Amniotic stem cell (primary cell): ENCODE results near the gene FGA.

Source experiments
- DNase-seq: peaks from one replicate; lab custom pipeline; 2025; lab: John Stamatoyannopoulos, UW

Gene FGA

GRCh38 chr4:154578919-154579318 is 11.6 kb downstream of the FGA start:
- DNase-seq, result no peak

GRCh38 chr4:154577324-154577723 is 13.2 kb downstream of the FGA start:
- no peak for DNase-seq

GRCh38 chr4:154574311-154574710 is 16.2 kb downstream of the FGA start:
- no peak for DNase-seq

- DNase-seq, result no peak
Observed at GRCh38 chr4:154573190-154573870, 17.2 kb downstream of the FGA start.

DNA sequence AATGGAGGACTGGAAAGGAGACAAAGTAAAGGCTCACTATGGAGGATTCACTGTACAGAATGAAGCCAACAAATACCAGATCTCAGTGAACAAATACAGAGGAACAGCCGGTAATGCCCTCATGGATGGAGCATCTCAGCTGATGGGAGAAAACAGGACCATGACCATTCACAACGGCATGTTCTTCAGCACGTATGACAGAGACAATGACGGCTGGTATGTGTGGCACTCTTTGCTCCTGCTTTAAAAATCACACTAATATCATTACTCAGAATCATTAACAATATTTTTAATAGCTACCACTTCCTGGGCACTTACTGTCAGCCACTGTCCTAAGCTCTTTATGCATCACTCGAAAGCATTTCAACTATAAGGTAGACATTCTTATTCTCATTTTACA is 21.0 kb downstream of the FGA start:
- DNase-seq, result no peak

- DNase-seq, result no peak
Observed at GRCh38 chr4:154569028-154569427, 21.5 kb downstream of the FGA start.

DNA sequence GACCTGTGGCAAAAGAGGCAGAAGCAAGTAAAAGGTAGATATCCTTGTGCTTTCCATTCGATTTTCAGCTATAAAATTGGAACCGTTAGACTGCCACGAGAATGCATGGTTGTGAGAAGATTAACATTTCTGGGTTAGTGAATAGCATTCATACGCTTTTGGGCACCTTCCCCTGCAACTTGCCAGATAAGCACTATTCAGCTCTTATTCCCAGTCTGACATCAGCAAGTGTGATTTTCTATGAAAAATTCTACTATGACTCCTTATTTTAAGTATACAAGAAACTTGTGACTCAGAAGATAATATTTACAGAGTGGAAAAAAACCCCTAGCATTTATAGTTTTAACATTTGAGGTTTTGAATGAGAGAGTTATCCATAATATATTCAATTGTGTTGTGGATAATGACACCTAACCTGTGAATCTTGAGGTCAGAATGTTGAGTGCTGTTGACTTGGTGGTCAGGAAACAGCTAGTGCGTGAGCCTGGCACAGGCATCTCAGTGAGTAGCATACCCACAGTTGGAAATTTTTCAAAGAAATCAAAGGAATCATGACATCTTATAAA is 23.8 kb downstream of the FGA start:
- DNase-seq, result peak; percentile 10

GRCh38 chr4:154565704-154566103 is 24.8 kb downstream of the FGA start:
- DNase-seq, result no peak

DNA sequence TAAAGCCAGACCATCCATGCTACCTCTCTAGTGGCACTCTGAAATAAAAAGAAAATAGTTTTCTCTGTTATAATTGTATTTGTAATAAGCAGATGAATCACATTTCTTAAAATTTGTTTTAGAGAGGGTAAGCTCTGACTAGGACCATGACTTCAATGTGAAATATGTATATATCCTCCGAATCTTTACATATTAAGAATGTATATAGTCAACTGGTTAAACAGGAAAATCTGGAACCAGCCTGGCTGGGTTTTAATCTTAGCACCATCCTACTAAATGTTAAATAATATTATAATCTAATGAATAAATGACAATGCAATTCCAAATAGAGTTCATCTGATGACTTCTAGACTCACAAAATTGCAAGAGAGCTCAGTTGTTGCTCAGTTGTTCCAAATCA is 26.2 kb downstream of the FGA start:
- DNase-seq, result no peak

GRCh38 chr4:154562697-154563254 is 27.8 kb downstream of the FGA start, which contains the start of gene FGB:
FGB (plus strand) TSS chr4:154563011; CDS start chr4:154563019, 8 bp downstream.
- DNase-seq, result no peak

DNA sequence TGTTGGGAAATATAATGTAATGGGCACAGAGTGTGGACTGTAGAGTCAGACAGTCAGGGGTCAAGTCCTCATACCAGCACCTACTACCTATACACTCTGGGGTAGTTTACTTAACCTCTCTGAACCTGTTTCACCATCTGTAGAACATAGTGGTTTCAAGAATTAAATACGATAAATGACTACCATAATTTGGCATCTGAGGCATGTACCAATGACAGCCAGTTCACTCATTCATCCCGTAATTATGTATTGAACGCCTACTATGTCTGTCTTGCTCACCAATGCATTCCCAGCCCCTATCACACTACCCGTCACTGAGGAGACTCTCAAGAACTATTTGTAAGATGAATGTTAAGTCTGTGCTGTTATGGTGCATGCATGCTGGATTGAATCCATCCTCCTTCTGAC is 29.7 kb downstream of the FGA start:
- DNase-seq, result peak; percentile 9

GRCh38 chr4:154560419-154560801 is 30.1 kb downstream of the FGA start:
- DNase-seq, result no peak

- peak; percentile 8 for DNase-seq
Observed at GRCh38 chr4:154559494-154560418, 30.8 kb downstream of the FGA start.

GRCh38 chr4:154559141-154559493 is 31.4 kb downstream of the FGA start:
- DNase-seq, result no peak

DNA sequence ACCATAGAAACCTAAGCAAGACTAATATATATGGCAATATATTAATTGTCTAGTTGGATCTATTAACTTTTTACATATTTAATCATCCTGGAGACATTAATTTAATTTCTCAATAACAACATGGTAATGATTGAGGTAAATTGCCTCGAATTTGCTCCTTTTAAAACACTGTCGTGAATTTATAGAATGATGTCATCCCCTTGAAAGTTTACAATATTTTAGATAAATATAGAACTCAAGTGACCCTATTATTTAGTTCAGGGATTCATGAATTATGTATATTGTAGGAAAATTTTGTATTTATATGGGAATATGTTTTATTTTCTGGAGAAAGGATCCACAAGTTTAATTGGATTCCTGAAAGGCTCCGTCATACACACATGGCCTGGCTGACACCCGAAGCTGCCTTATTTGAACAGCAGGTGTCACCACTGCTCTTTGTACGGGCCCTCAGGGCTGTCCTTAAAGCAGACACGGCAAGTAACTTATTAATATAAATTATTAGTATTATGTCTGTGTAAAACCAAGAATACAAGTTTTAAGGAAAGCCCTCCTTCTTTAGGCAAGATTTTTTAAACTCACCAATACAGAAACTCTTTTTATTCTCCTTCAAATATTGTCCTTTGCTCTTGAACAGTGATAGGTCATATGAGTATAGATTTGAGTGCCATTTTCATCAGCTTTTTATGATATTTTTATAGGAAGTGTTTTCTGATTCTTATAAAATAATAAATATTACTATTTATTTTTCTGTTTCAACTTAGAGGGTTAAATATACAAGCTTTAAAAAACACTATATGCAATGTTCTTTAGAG is 38.5 kb downstream of the FGA start:
- peak; percentile 15 for DNase-seq

DNA sequence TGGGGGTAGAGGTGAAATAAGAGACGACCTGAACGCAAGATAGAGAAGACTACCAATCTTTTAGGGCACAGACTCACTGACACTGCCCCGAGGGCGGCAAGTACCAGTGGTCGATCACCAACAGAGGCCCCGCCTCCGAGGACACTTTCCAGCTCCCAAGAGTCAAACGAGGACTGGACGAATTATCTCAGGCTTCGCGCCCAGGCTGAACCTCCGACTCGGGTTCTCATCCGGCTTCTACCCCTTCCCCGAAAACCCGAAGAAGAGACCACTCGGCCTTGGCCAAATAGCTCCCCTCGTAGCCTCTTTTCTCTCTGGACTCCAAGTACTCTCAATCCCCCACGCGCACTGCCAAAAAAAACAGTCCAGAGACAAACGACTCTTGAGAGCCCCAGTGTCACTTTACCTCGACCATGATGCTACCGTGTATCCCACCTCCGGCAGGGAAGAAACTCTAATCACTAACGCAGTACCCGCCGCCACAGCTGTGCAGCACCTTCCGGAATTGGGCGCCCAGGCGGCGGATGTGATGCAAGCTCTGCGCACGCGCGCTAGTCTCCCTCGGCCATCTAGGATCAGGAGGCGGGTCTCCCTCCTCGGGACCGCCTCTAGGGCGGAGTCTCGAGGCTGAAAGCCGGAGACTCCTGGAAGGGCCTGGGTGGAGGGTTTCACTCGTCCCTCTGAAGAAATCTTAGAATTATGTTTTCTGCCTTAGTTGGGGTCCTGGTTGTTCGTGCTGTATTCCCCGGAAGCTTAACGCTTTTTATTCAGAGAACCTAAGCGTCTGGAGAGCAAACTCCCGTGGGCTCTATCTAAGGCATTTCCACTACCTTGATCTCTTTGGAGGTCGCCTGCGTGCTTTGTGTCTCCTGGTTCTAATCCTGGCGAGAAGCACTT is 40.4 kb downstream of the FGA start, which contains the start of gene PLRG1:
PLRG1 (minus strand) TSS at position 507 of the 897 bp plus-strand sequence; CDS start at position 415, 92 bp downstream.
- peak; percentile 95 for DNase-seq

DNA sequence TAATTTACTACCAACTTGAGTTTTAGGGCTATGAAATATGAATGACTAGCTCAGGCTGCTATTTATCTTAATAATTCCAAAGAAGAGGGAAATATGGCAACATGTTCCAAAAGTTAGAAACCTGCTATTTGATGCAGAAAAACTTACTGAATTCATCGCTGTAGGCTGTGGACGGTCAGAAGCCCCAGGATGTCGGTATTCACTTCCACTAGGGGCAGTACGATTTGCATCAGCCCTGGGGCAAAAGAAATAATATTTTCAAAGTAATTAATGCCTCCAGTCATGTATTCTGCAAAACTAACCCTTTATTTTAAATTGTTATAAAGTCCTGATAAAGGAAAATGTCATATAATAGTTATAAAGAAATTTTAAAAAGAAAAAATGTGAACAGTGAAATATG is 44.9 kb downstream of the FGA start:
- no peak for DNase-seq

DNA sequence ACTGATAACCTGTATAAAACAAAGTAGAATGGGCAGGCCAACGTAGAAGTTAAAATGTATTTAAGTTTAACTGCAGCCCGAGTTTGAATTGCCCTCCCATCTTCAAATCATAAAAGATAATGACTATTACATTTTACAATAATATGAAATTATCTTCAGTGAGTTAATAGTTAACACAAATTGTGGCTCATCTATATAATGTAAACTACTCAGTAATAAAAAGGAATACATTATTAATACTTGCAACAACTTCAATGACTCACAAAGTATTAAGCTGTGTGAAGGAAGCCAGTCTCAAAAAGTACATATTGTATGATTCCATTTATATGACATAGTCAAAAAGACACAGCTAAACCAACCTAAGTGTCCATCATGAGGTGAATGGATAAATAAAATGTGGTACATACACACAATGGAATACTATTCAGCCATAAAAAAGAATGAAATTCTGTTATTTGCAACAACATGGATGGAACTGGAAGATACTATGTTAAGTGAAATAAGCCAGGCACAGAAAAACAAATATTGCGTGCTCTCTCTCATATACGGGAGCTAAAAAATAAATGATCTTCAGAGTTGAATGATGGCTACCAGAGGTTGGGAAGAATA is 48.2 kb downstream of the FGA start:
- DNase-seq, result no peak
